Kidney epithelial cell (primary cell): ENCODE results near the gene DSCAM. TPM values are rescaled to one million over a fixed set of nuclear protein-coding genes. Genes with fewer than 3 reads are reported as not detected.

Experiments
- DNase-seq: peaks from one replicate; pipeline ENCODE4 v3.0.0-alpha.2; 2010; ENCODE audit warnings: low read depth
- H3K27me3 ChIP-seq: 2 replicates; pipeline ENCODE4 v1.6.0; 2011; ENCODE audit warnings: low read length; ENCODE audit not compliant: control insufficient read depth, insufficient read depth
- H3K36me3 ChIP-seq: 2 replicates; pipeline ENCODE4 v1.5.1; 2011; ENCODE audit warnings: low read length; ENCODE audit not compliant: control insufficient read depth, insufficient read depth
- H3K4me3 ChIP-seq: 2 replicates; pipeline ENCODE4 v1.5.1; 2011; ENCODE audit warnings: low read depth, mild to moderate bottlenecking, control low read depth, low read length
- CTCF ChIP-seq: IDR thresholded peaks from 2 replicates; pipeline ENCODE4 v1.5.1; 2011; ENCODE audit warnings: mild to moderate bottlenecking, moderate library complexity, low read length, control low read depth, inconsistent platforms; ENCODE audit not compliant: insufficient read depth, poor library complexity, severe bottlenecking
- total RNA-seq: library from RNA; depleted of rRNA; stranded (reverse); fragments of >200 nt; gene quantifications from 2 replicates; pipeline ENCODE4 v1.2.3, GENCODE V29; 2015

The DSCAM gene
- total RNA-seq, 1 donor from 2014 or later: 0.21 TPM

- Histone ChIP-seq H3K36me3 (no peaks in the 10 kb centered on the region), H3K27me3 (no peaks in the 10 kb centered on the region), H3K4me3 (no peak overlapping the region)
- no peak for TF ChIP-seq CTCF
- no peak for DNase-seq
Observed at GRCh38 chr21:40760821-40761220, 86.1 kb downstream of the DSCAM start.

- no peak for TF ChIP-seq CTCF
- no peak overlapping the region for H3K4me3 ChIP-seq
- H3K27me3 ChIP-seq: no peaks in the 10 kb centered on the region
- DNase-seq: no peak
- H3K36me3 ChIP-seq: no peaks in the 10 kb centered on the region
Observed at GRCh38 chr21:40759061-40759460, 87.9 kb downstream of the DSCAM start.

GRCh38 chr21:40757366-40757765 is 89.6 kb downstream of the DSCAM start:
- no peak for TF ChIP-seq CTCF
- DNase-seq: no peak
- Histone ChIP-seq H3K4me3 (no peak overlapping the region), H3K36me3 (no peaks in the 10 kb centered on the region), H3K27me3 (no peaks in the 10 kb centered on the region)

GRCh38 chr21:40754466-40754865 is 92.5 kb downstream of the DSCAM start:
- Histone ChIP-seq H3K36me3 (no peaks in the 10 kb centered on the region), H3K27me3 (no peaks in the 10 kb centered on the region), H3K4me3 (no peak overlapping the region)
- no peak for DNase-seq
- no peak for TF ChIP-seq CTCF

- DNase-seq: no peak
- H3K27me3 ChIP-seq: no peaks in the 10 kb centered on the region
- no peak for TF ChIP-seq CTCF
- H3K36me3 ChIP-seq: no peaks in the 10 kb centered on the region
- H3K4me3 ChIP-seq: no peak overlapping the region
Observed at GRCh38 chr21:40753756-40754155, 93.2 kb downstream of the DSCAM start.

- Histone ChIP-seq H3K27me3 (no peaks in the 10 kb centered on the region), H3K36me3 (no peaks in the 10 kb centered on the region), H3K4me3 (no peak overlapping the region)
- DNase-seq: no peak
- TF ChIP-seq CTCF: no peak
Observed at GRCh38 chr21:40752125-40752524, 94.8 kb downstream of the DSCAM start.
